HEK293 (cell line): ENCODE results near the gene OTOF.

Source experiments
- CTCF ChIA-PET: fragments of 350-600 bp; formaldehyde crosslinking; extraction: SDS; loops from one replicate; lab custom pipeline; 2021; ENCODE audit warnings: antibody characterized with exemption; lab: Yijun Ruan, JAX
- POLR2A ChIA-PET: fragments of 300-600 bp; formaldehyde crosslinking; extraction: SDS; loops from one replicate; lab custom pipeline; 2020; ENCODE audit warnings: antibody characterized with exemption, inconsistent platforms; lab: Yijun Ruan, JAX
- H3K27ac ChIP-seq: fragments of 200-500 bp; sonication (Bioruptor generic); 2 replicates; pipeline ENCODE4 v1.5.1; 2014; ENCODE audit warnings: low read depth, low read length, control low read depth, inconsistent platforms; ENCODE audit errors: extremely low read depth
- H3K36me3 ChIP-seq, 2 experiments: fragments of 200-500 bp in 1 of 2; sonication (Bioruptor generic) in 1 of 2; 1 replicate in 1 of 2; 2 replicates in 1 of 2; pipeline ENCODE4 v1.5.1; 2014 to 2017; ENCODE audit warnings: inconsistent platforms in 2 of 2, low read length in 2 of 2; ENCODE audit not compliant: control insufficient read depth in 2 of 2, insufficient read depth in 1 of 2
- H3K4me1 ChIP-seq: fragments of 200-500 bp; sonication (Bioruptor generic); 2 replicates; pipeline ENCODE4 v1.5.1; 2014; ENCODE audit warnings: mild to moderate bottlenecking, low read length, inconsistent platforms; ENCODE audit not compliant: control insufficient read depth, insufficient read depth
- H3K4me3 ChIP-seq: 2 replicates; pipeline ENCODE4 v1.5.1; 2011; ENCODE audit warnings: low read depth, mild to moderate bottlenecking, control low read depth, low read length, moderate library complexity
- H3K9me3 ChIP-seq: fragments of 200-500 bp; sonication (Bioruptor generic); 2 replicates; pipeline ENCODE4 v1.5.1; 2014; ENCODE audit warnings: low read depth, low read length, inconsistent platforms; ENCODE audit not compliant: control insufficient read depth, insufficient read depth
- BCL11A ChIP-seq: fragments of 450-650 bp; formaldehyde crosslinking; IDR thresholded peaks from 2 replicates; pipeline ENCODE4 v1.5.1; 2016; ENCODE audit warnings: low read depth, missing biosample characterization, missing genetic modification characterization
- EGR2 ChIP-seq: fragments of 450-650 bp; formaldehyde crosslinking; IDR thresholded peaks from 2 replicates; pipeline ENCODE4 v1.5.1; 2016; ENCODE audit warnings: low read depth, missing biosample characterization, missing genetic modification characterization
- GLIS1 ChIP-seq: fragments of 450-650 bp; formaldehyde crosslinking; IDR thresholded peaks from 2 replicates; pipeline ENCODE4 v1.5.1; 2016; ENCODE audit warnings: missing biosample characterization, missing genetic modification characterization
- KLF17 ChIP-seq: fragments of 450-650 bp; formaldehyde crosslinking; IDR thresholded peaks from 2 replicates; pipeline ENCODE4 v1.5.1; 2016; ENCODE audit warnings: missing biosample characterization, missing genetic modification characterization
- SP3 ChIP-seq: fragments of 450-650 bp; formaldehyde crosslinking; IDR thresholded peaks from 2 replicates; pipeline ENCODE4 v1.5.1; 2016; ENCODE audit warnings: missing biosample characterization, missing genetic modification characterization
- TSHZ1 ChIP-seq: fragments of 450-650 bp; formaldehyde crosslinking; IDR thresholded peaks from 2 replicates; pipeline ENCODE4 v1.5.1; 2016; ENCODE audit warnings: missing biosample characterization, missing genetic modification characterization, borderline replicate concordance
- ZBTB17 ChIP-seq: fragments of 450-650 bp; formaldehyde crosslinking; IDR thresholded peaks from 2 replicates; pipeline ENCODE4 v1.5.1; 2016; ENCODE audit warnings: missing biosample characterization, missing genetic modification characterization
- ZBTB7A ChIP-seq: fragments of 450-650 bp; formaldehyde crosslinking; IDR thresholded peaks from 2 replicates; pipeline ENCODE4 v1.5.1; 2016; ENCODE audit warnings: low read depth, missing biosample characterization, missing genetic modification characterization
- ZIC2 ChIP-seq: fragments of 450-650 bp; formaldehyde crosslinking; IDR thresholded peaks from 2 replicates; pipeline ENCODE4 v1.5.1; 2016; ENCODE audit warnings: missing biosample characterization, missing genetic modification characterization
- ZNF114 ChIP-seq: fragments of 450-650 bp; formaldehyde crosslinking; IDR thresholded peaks from 2 replicates; pipeline ENCODE4 v1.5.0; 2017; ENCODE audit warnings: missing biosample characterization, missing genetic modification characterization
- ZNF146 ChIP-seq: fragments of 450-650 bp; formaldehyde crosslinking; IDR thresholded peaks from 2 replicates; pipeline ENCODE4 v1.5.1; 2016; ENCODE audit warnings: missing biosample characterization, missing genetic modification characterization
- ZNF19 ChIP-seq: fragments of 450-650 bp; formaldehyde crosslinking; IDR thresholded peaks from 2 replicates; pipeline ENCODE4; 2016; ENCODE audit warnings: missing biosample characterization, missing genetic modification characterization, low read depth
- ZNF239 ChIP-seq: fragments of 450-650 bp; formaldehyde crosslinking; IDR thresholded peaks from 2 replicates; pipeline ENCODE4 v1.5.1; 2016; ENCODE audit warnings: missing biosample characterization, missing genetic modification characterization
- ZNF274 ChIP-seq, 2 experiments: fragments of 200-500 bp in 1 of 2; fragments of 450-650 bp in 1 of 2; sonication (Bioruptor generic) in 1 of 2; formaldehyde crosslinking in 1 of 2; IDR thresholded peaks; 2 replicates each; pipeline versions ENCODE4 v1.5.1 to v1.6.1; 2014 to 2016; ENCODE audit warnings: borderline replicate concordance in 1 of 2, inconsistent platforms in 1 of 2, low read length in 1 of 2, missing biosample characterization in 1 of 2, missing genetic modification characterization in 1 of 2
- ZNF311 ChIP-seq: fragments of 450-650 bp; formaldehyde crosslinking; IDR thresholded peaks from 2 replicates; pipeline ENCODE4 v1.5.1; 2017; ENCODE audit warnings: missing biosample characterization, missing genetic modification characterization, borderline replicate concordance
- ZNF341 ChIP-seq: fragments of 450-650 bp; formaldehyde crosslinking; IDR thresholded peaks from 2 replicates; pipeline ENCODE4; 2016; ENCODE audit warnings: low read depth, missing biosample characterization, missing genetic modification characterization
- ZNF366 ChIP-seq: fragments of 450-650 bp; formaldehyde crosslinking; conservative IDR thresholded peaks from 2 replicates; pipeline ENCODE4 v1.5.1; 2016; ENCODE audit warnings: missing biosample characterization, missing genetic modification characterization
- ZNF423 ChIP-seq: fragments of 450-650 bp; formaldehyde crosslinking; IDR thresholded peaks from 2 replicates; pipeline ENCODE4 v1.5.1; 2016; ENCODE audit warnings: missing biosample characterization, missing genetic modification characterization
- ZNF624 ChIP-seq: fragments of 450-650 bp; formaldehyde crosslinking; IDR thresholded peaks from 2 replicates; pipeline ENCODE4 v1.5.1; 2017; ENCODE audit warnings: missing biosample characterization, missing genetic modification characterization
- ZNF629 ChIP-seq: fragments of 450-650 bp; formaldehyde crosslinking; IDR thresholded peaks from 2 replicates; pipeline ENCODE4 v1.5.1; 2017; ENCODE audit warnings: missing biosample characterization, missing genetic modification characterization
- ZNF707 ChIP-seq: fragments of 450-650 bp; formaldehyde crosslinking; IDR thresholded peaks from 2 replicates; pipeline ENCODE4 v1.5.1; 2016; ENCODE audit warnings: missing biosample characterization, missing genetic modification characterization
- ZNF768 ChIP-seq: fragments of 450-650 bp; formaldehyde crosslinking; IDR thresholded peaks from 2 replicates; pipeline ENCODE4 v1.5.1; 2018; ENCODE audit warnings: missing biosample characterization, mild to moderate bottlenecking, missing genetic modification characterization
- TF ChIP-seq, protein P1 (sequence below): fragments of 450-650 bp; formaldehyde crosslinking; IDR thresholded peaks from 2 replicates; pipeline ENCODE4 v1.5.1; 2016; ENCODE audit warnings: missing biosample characterization, missing genetic modification characterization, low read depth

The OTOF gene

DNA sequence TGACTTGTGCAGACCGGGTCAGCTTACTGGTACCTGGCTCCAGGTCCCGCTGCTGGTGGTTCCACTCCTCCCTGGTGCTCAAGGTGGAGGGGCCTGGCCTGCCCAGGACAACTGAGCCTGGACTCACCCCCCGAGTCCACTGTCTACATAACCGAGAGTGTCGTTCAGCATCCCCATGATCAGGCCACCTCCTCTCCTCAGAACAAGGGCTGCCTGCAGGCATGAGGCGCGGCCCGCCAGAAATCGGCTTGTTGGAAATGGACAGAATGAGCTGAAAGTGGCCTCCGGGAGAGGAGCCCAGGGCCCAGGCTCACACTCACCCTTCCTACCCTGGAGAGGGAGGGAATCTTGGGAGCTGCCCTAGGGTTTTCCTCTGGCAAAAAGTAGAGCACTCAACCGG lies 38.9 kb upstream of the OTOF start (continued):
- TF ChIP-seq, protein P1, sequence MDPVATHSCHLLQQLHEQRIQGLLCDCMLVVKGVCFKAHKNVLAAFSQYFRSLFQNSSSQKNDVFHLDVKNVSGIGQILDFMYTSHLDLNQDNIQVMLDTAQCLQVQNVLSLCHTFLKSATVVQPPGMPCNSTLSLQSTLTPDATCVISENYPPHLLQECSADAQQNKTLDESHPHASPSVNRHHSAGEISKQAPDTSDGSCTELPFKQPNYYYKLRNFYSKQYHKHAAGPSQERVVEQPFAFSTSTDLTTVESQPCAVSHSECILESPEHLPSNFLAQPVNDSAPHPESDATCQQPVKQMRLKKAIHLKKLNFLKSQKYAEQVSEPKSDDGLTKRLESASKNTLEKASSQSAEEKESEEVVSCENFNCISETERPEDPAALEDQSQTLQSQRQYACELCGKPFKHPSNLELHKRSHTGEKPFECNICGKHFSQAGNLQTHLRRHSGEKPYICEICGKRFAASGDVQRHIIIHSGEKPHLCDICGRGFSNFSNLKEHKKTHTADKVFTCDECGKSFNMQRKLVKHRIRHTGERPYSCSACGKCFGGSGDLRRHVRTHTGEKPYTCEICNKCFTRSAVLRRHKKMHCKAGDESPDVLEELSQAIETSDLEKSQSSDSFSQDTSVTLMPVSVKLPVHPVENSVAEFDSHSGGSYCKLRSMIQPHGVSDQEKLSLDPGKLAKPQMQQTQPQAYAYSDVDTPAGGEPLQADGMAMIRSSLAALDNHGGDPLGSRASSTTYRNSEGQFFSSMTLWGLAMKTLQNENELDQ (tag by site-specific recombination), result no peak
- TF ChIP-seq ZBTB17, result no peak
- TF ChIP-seq, all 188 proteins: peak for 0

GRCh38 chr2:26516246-26516645 lies 38.3 kb upstream of the OTOF start:
- TF ChIP-seq ZNF768 (tag by site-specific recombination) (no peak), ZNF311 (no peak), SP3 (tag by site-specific recombination) (no peak), BCL11A (tag by site-specific recombination) (no peak), ZNF146 (no peak)
- POLR2A ChIA-PET, result no interaction called here
- H3K36me3 ChIP-seq, result no peaks in the 10 kb centered on the region
- CTCF ChIA-PET, result interaction anchor here (1.0 to 1.3 kb wide), 2 partner anchors 14 to 62 kb away, joined by 4 to 5 read pairs; no protein-coding TSS in a partner anchor
- H3K9me3 ChIP-seq, result no peaks in the 10 kb centered on the region
- H3K27ac ChIP-seq, result no peak overlapping the region
- no peak overlapping the region for H3K4me3 ChIP-seq
- no peaks in the 10 kb centered on the region for H3K4me1 ChIP-seq

GRCh38 chr2:26515771-26516170 lies 37.8 kb upstream of the OTOF start:
- Histone ChIP-seq H3K27ac (no peak overlapping the region), H3K4me3 (no peak overlapping the region)
- POLR2A ChIA-PET, result no interaction called here
- TF ChIP-seq ZNF114 (no peak), EGR2 (tag by site-specific recombination) (no peak), ZBTB7A (tag by site-specific recombination) (no peak), KLF17 (tag by site-specific recombination) (no peak), ZNF19 (tag by site-specific recombination) (no peak), ZNF629 (tag by site-specific recombination) (no peak), ZNF707 (no peak), GLIS1 (tag by site-specific recombination) (no peak), ZNF341 (tag by site-specific recombination) (no peak), ZNF768 (tag by site-specific recombination) (no peak), ZNF624 (tag by site-specific recombination) (no peak), ZNF366 (tag by site-specific recombination) (no peak), ZNF274 (IDR thresholded peaks at IDR 0.05; ENCODE audit: low read length) (no peak), ZNF274 (tag by site-specific recombination; IDR thresholded peaks at IDR 0.05; ENCODE audit: borderline replicate concordance) (no peak), TSHZ1 (tag by site-specific recombination) (no peak), ZNF239 (tag by site-specific recombination) (no peak), ZNF423 (tag by site-specific recombination) (no peak), ZIC2 (tag by site-specific recombination) (no peak)
- TF ChIP-seq, all 188 proteins: peak for 0
- Histone ChIP-seq H3K4me1 (no peaks in the 10 kb centered on the region), H3K9me3 (no peaks in the 10 kb centered on the region), H3K36me3 (no peaks in the 10 kb centered on the region)
- CTCF ChIA-PET, result interaction anchor here (0.6 to 1.3 kb wide), 4 partner anchors 12 to 176 kb away, joined by 3 to 5 read pairs (median 4); no protein-coding TSS in a partner anchor
